Transverse colon (tissue), 3 donors: ENCODE results near the gene DLG2.

ENCODE experiments used
- CTCF ChIP-seq, 5 experiments: fragments of 200-600 bp in 3 of 5; fragments of 450-650 bp in 2 of 5; sonication (generic) in 3 of 5; IDR thresholded peaks; 1 replicate in 2 of 5; 2 replicates in 3 of 5; pipeline ENCODE4 v1.5.1; 2016 to 2017; ENCODE audit warnings: antibody characterized with exemption in 5 of 5, inconsistent platforms in 3 of 5, mild to moderate bottlenecking in 2 of 5, moderate library complexity in 1 of 5
- EP300 ChIP-seq: sonication (generic); formaldehyde crosslinking; IDR thresholded peaks from one replicate; pipeline ENCODE4 v1.6.1; 2017; ENCODE audit warnings: antibody characterized with exemption, low read depth
- POLR2A ChIP-seq: fragments of 450-650 bp; IDR thresholded peaks from one replicate; pipeline ENCODE4 v1.6.1; 2016; ENCODE audit warnings: antibody characterized with exemption, mild to moderate bottlenecking, moderate library complexity

GRCh38 chr11:84313830-84314359 is 1313.2 kb downstream of the DLG2 start:
- TF ChIP-seq CTCF (IDR thresholded peaks at IDR 0.05) (no peak), POLR2A (no peak), EP300 (no peak)
